GM23338 (cell line): ENCODE results near the gene HSF5. TPM values are rescaled to one million over a fixed set of nuclear protein-coding genes. Genes with fewer than 3 reads are reported as not detected.
"Not testable (repeated sequence)": the region's sequence is repeated elsewhere in the genome, so short reads cannot be mapped to it uniquely, and the experiment has no call there.

ENCODE experiments used
- ATAC-seq: fragments of 200-7000 bp; cut with Tn5 transposase; 3 replicates; pipeline ENCODE4 v1.9.1; 2020
- DNase-seq: peaks from one replicate; pipeline ENCODE4 v3.0.0-alpha.2; 2015; ENCODE audit warnings: low spot score
- H2AFZ ChIP-seq: fragments of 200-600 bp; sonication (generic); 2 replicates; pipeline ENCODE4 v1.8.0; 2016; ENCODE audit warnings: antibody characterized with exemption, mild to moderate bottlenecking, moderate library complexity
- H3F3A ChIP-seq: fragments of 200-600 bp; sonication (generic); replicated peaks from 2 replicates; pipeline ENCODE4 v1.8.0; 2017; ENCODE audit warnings: antibody characterized with exemption, mixed run types, low read depth
- H3K27ac ChIP-seq: fragments of 200-600 bp; sonication (generic); 2 replicates; pipeline ENCODE4 v1.6.1; 2016; ENCODE audit warnings: low read depth
- H3K27me3 ChIP-seq: fragments of 200-600 bp; sonication (generic); 2 replicates; pipeline ENCODE4 v1.8.0; 2016; ENCODE audit warnings: mild to moderate bottlenecking, mixed run types, moderate library complexity; ENCODE audit not compliant: insufficient read depth
- H3K36me3 ChIP-seq: fragments of 200-600 bp; sonication (generic); 2 replicates; pipeline ENCODE4 v1.8.0; 2016; ENCODE audit warnings: mild to moderate bottlenecking; ENCODE audit not compliant: insufficient read depth
- H3K4me1 ChIP-seq: fragments of 200-600 bp; sonication (generic); 2 replicates; pipeline ENCODE4 v1.8.0; 2016; ENCODE audit warnings: mild to moderate bottlenecking, moderate library complexity; ENCODE audit not compliant: insufficient read depth
- H3K4me2 ChIP-seq: fragments of 200-600 bp; sonication (generic); 2 replicates; pipeline ENCODE4 v1.7.1; 2017; ENCODE audit warnings: mixed run types
- H3K4me3 ChIP-seq: fragments of 200-600 bp; sonication (generic); 2 replicates; pipeline ENCODE4 v1.6.1; 2016; ENCODE audit warnings: mixed run types
- H3K79me2 ChIP-seq: fragments of 200-600 bp; sonication (generic); replicated peaks from 2 replicates; pipeline ENCODE4 v1.8.0; 2017; ENCODE audit warnings: mild to moderate bottlenecking; ENCODE audit not compliant: insufficient read depth
- H3K9me2 ChIP-seq: fragments of 200-600 bp; sonication (generic); 2 replicates; pipeline ENCODE4 v1.8.0; 2017; ENCODE audit not compliant: insufficient read depth
- H4K20me1 ChIP-seq: fragments of 200-600 bp; sonication (generic); replicated peaks from 2 replicates; pipeline ENCODE4 v1.8.0; 2017; ENCODE audit warnings: mild to moderate bottlenecking; ENCODE audit not compliant: insufficient read depth
- H3K27ac Mint-ChIP-seq: 2 replicates; pipeline ENCODE4 v1.8.0; 2020; ENCODE audit warnings: inconsistent platforms, mild to moderate bottlenecking, moderate library complexity, mixed read lengths
- H3K27me3 Mint-ChIP-seq: 3 replicates; pipeline ENCODE4 v1.8.0; 2022; ENCODE audit warnings: low read depth, mild to moderate bottlenecking, moderate library complexity, mixed read lengths, inconsistent platforms; ENCODE audit not compliant: insufficient read depth, poor library complexity
- H3K36me3 Mint-ChIP-seq: 3 replicates; pipeline ENCODE4 v1.8.0; 2021; ENCODE audit warnings: low read depth, mild to moderate bottlenecking, inconsistent platforms, moderate library complexity, mixed read lengths
- H3K4me1 Mint-ChIP-seq: 3 replicates; pipeline ENCODE4 v1.8.0; 2020; ENCODE audit warnings: mild to moderate bottlenecking, inconsistent platforms, mixed read lengths
- H3K4me3 Mint-ChIP-seq: 3 replicates; pipeline ENCODE4 v1.8.0; 2021; ENCODE audit warnings: moderate library complexity, mild to moderate bottlenecking, inconsistent platforms, mixed read lengths
- H3K9me3 Mint-ChIP-seq: 3 replicates; pipeline ENCODE4 v1.8.0; 2020; ENCODE audit warnings: moderate library complexity, mild to moderate bottlenecking, inconsistent platforms, mixed read lengths
- CREB1 ChIP-seq: fragments of 250-450 bp; sonication (Bioruptor Pico); IDR thresholded peaks from 2 replicates; pipeline ENCODE4 v1.5.0; 2020; ENCODE audit warnings: low read depth, mild to moderate bottlenecking, moderate library complexity
- EZH2 ChIP-seq: fragments of 200-600 bp; sonication (generic); IDR thresholded peaks from one replicate; pipeline ENCODE4 v1.8.0; 2017; ENCODE audit warnings: antibody characterized with exemption, mild to moderate bottlenecking, low read depth; ENCODE audit not compliant: unreplicated experiment
- EZH2phosphoT487 ChIP-seq: fragments of 200-600 bp; sonication (generic); IDR thresholded peaks from one replicate; pipeline ENCODE4 v1.8.1; 2018; ENCODE audit warnings: antibody characterized with exemption; ENCODE audit not compliant: unreplicated experiment
- POLR2AphosphoS5 ChIP-seq: IDR thresholded peaks from 2 replicates; pipeline ENCODE4 v1.6.1; 2016; ENCODE audit warnings: antibody characterized with exemption, low read depth
- polyA plus RNA-seq: library from polyadenylated mRNA; unstranded; fragments of >200 nt; fragmentation: Nextera tagmentation; extraction: Ambion mirVana; gene quantifications from 2 replicates; pipeline ENCODE4 v1.2.1, GENCODE V29; 2016
- total RNA-seq: library from RNA; depleted of rRNA; stranded (reverse); fragments of >200 nt; shearing (Covaris generic); gene quantifications from 2 replicates; pipeline ENCODE4 v1.2.3, GENCODE V29; 2014
- TF ChIP-seq, protein P1 (sequence below), 2 experiments: fragments of 200-600 bp in 1 of 2; sonication (generic) in 1 of 2; conservative IDR thresholded peaks; 2 replicates each; pipeline versions ENCODE4 v1.5.1 to v1.6.1; 2016 to 2017; ENCODE audit warnings: antibody characterized with exemption in 2 of 2, low read depth in 2 of 2, mild to moderate bottlenecking in 2 of 2, moderate library complexity in 1 of 2

The HSF5 gene
- total and polyA plus RNA-seq, 2 experiments from 2014 or later, result 0.24 TPM; not detected in 1

DNA sequence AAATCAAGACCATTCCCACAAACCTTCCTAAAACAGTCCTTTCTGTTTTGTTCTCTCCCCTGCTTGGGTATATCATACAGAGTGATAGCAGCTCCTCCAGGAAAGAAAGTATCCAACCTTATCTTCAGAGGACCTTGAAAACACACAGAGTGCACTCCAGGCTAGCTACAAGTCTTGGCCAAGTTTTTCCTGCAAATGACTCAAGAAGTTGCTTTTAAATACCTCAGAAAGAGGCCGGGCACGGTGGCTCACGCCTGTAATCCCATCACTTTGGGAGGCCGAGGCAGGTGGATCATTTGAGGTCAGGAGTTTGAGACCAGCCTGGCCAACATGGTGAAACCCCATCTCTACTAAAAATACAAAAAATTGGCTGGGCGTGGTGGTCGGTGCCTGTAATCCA lies 14.9 kb upstream of the HSF5 start:
- H3K4me1 Mint-ChIP-seq, H3K9me3 Mint-ChIP-seq, DNase-seq: not testable (repeated sequence)

DNA sequence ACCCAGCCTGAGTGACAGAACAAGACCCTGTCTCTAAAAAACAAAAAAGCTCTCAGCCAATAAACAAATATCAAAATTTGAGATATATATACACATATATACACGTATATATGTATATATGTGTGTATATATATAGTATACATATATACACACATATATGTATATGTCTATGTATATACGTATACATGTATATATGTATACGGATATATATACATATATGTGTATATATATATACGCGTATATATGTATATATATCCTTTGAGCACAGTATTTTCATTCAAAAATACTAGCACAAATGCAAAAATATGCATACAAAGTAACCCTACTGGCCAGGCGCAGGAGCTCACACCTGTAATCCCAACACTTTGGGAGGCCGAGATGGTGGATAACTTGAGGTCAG lies 13.2 kb upstream of the HSF5 start:
- Histone ChIP-seq H3K27ac (no peak overlapping the region), H3K27me3 (no peaks in the 10 kb centered on the region), H3K4me1 (no peaks in the 10 kb centered on the region), H3K4me2 (no peak overlapping the region), H2AFZ (no peak overlapping the region), H3K4me3 (no peak overlapping the region), H3F3A (no peaks in the 10 kb centered on the region), H3K79me2 (no peaks in the 10 kb centered on the region), H3K36me3 (peaks cover 39% of the 10 kb centered on the region), H3K9me2 (no peaks in the 10 kb centered on the region), H4K20me1 (peaks cover 5% of the 10 kb centered on the region; the same call in 1 of the 2 replicates)
- H3K9me3 Mint-ChIP-seq, result no peaks in the 10 kb centered on the region
- peaks cover 72% of the 10 kb centered on the region for H3K36me3 Mint-ChIP-seq
- TF ChIP-seq EZH2phosphoT487, result no peak
- no peak for TF ChIP-seq POLR2AphosphoS5
- TF ChIP-seq, protein P1, sequence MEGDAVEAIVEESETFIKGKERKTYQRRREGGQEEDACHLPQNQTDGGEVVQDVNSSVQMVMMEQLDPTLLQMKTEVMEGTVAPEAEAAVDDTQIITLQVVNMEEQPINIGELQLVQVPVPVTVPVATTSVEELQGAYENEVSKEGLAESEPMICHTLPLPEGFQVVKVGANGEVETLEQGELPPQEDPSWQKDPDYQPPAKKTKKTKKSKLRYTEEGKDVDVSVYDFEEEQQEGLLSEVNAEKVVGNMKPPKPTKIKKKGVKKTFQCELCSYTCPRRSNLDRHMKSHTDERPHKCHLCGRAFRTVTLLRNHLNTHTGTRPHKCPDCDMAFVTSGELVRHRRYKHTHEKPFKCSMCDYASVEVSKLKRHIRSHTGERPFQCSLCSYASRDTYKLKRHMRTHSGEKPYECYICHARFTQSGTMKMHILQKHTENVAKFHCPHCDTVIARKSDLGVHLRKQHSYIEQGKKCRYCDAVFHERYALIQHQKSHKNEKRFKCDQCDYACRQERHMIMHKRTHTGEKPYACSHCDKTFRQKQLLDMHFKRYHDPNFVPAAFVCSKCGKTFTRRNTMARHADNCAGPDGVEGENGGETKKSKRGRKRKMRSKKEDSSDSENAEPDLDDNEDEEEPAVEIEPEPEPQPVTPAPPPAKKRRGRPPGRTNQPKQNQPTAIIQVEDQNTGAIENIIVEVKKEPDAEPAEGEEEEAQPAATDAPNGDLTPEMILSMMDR (conservative IDR thresholded peaks at IDR 0.05; ENCODE audit: low read depth in 2 of 2), result no peak
- TF ChIP-seq CREB1 (CRISPR knock-in tag), result no peak
- H3K27me3 Mint-ChIP-seq, result no peaks in the 10 kb centered on the region
- H3K4me1 Mint-ChIP-seq, result no peaks in the 10 kb centered on the region
- no peak overlapping the region for H3K4me3 Mint-ChIP-seq
- no peak for DNase-seq
- no peak overlapping the region for H3K27ac Mint-ChIP-seq
- ATAC-seq, result no peak

More for the DNA sequence above, 14.9 kb upstream of the HSF5 start:
- H3F3A ChIP-seq, H3K4me1 ChIP-seq, H3K4me3 ChIP-seq, H3K4me2 ChIP-seq, ATAC-seq, H3K9me2 ChIP-seq, H2AFZ ChIP-seq, H3K27ac ChIP-seq, H3K27me3 Mint-ChIP-seq, H3K27ac Mint-ChIP-seq, H4K20me1 ChIP-seq, H3K27me3 ChIP-seq, H3K79me2 ChIP-seq, H3K4me3 Mint-ChIP-seq: not testable (repeated sequence)
- H3K36me3 ChIP-seq, result peaks cover 48% of the 10 kb centered on the region
- H3K36me3 Mint-ChIP-seq, result peaks cover 78% of the 10 kb centered on the region

DNA sequence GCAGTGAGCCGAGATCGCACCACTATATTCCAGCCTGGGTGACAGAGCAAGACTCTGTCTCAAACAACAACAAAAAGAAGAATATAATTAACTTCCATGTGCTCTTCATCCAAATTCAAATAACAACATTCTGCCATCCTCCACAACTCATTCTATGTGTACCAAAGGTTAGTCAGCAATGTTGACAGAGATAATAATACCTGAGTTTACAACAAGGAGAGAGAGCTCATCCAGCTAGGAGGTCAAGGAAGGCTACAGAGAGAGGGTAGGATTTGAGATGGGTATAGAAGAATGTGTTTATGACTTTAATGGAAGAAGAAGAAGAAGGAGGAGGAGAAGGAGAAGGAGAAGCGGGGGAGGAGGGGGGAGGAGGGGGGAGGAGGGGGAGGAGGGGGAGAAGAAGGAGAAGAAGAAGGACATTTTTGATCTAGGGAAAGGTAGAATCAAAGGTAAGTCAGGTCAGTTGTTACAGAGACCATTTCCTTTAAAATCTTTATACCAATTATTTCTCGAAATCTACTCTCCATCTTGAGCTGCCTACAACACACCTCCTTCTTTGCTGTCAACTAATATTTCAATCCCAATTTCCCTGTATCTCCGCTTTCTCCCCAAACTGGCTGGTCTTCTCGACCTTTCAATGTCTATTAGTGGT lies 10.1 kb upstream of the HSF5 start:
- Mint-ChIP-seq H3K27me3 (no peaks in the 10 kb centered on the region), H3K9me3 (no peaks in the 10 kb centered on the region), H3K4me3 (no peak overlapping the region), H3K27ac (no peak overlapping the region), H3K36me3 (peaks cover 72% of the 10 kb centered on the region), H3K4me1 (no peaks in the 10 kb centered on the region)
- Histone ChIP-seq H3K27ac (no peak overlapping the region), H3K4me1 (no peaks in the 10 kb centered on the region), H3K4me2 (no peak overlapping the region), H3F3A (no peaks in the 10 kb centered on the region), H3K36me3 (peaks cover 46% of the 10 kb centered on the region), H4K20me1 (peaks cover 9% of the 10 kb centered on the region), H3K79me2 (no peaks in the 10 kb centered on the region), H2AFZ (no peak overlapping the region), H3K9me2 (no peaks in the 10 kb centered on the region), H3K4me3 (no peak overlapping the region), H3K27me3 (no peaks in the 10 kb centered on the region)
- no peak for ATAC-seq
- no peak for DNase-seq
- TF ChIP-seq EZH2, result no peak
- TF ChIP-seq CREB1 (CRISPR knock-in tag), result no peak
